ENCODE results near the gene AGTRAP. TPM values are rescaled to one million over a fixed set of nuclear protein-coding genes. Genes with fewer than 3 reads are reported as not detected.

AGTRAP gene
- total RNA-seq, 1 donor from 2014 or later = 38.6 TPM

GRCh38 chr1:11708554-11709350, 27.2 kb upstream of the AGTRAP start:
- no peak for DNase-seq (ENCODE audit: extremely low spot score, unreplicated experiment)
- no peak overlapping the region for H3K4me3 Mint-ChIP-seq
- peaks cover 7% of the 10 kb centered on the region for H3K27me3 Mint-ChIP-seq
- H3K36me3 Mint-ChIP-seq = no peaks in the 10 kb centered on the region
- H3K27ac Mint-ChIP-seq = no peak overlapping the region
- TF ChIP-seq CTCF (conservative IDR thresholded peaks at IDR 0.05) = no peak
- no peaks in the 10 kb centered on the region for H3K9me3 Mint-ChIP-seq
- peaks cover 14% of the 10 kb centered on the region for H3K4me1 Mint-ChIP-seq (ENCODE audit: unreplicated experiment)

- H3K9me3 Mint-ChIP-seq = no peaks in the 10 kb centered on the region
Observed at GRCh38 chr1:11711490-11711889, 24.4 kb upstream of the AGTRAP start.

GRCh38 chr1:11712285-11712684, 23.7 kb upstream of the AGTRAP start:
- H3K4me1 Mint-ChIP-seq (ENCODE audit: unreplicated experiment) = peaks cover 4% of the 10 kb centered on the region
- no peak overlapping the region for H3K27ac Mint-ChIP-seq
- no peak for TF ChIP-seq CTCF (conservative IDR thresholded peaks at IDR 0.05)
- H3K4me3 Mint-ChIP-seq = no peak overlapping the region
- H3K9me3 Mint-ChIP-seq = no peaks in the 10 kb centered on the region
- H3K27me3 Mint-ChIP-seq = no peaks in the 10 kb centered on the region
- no peaks in the 10 kb centered on the region for H3K36me3 Mint-ChIP-seq
- no peak for DNase-seq (ENCODE audit: extremely low spot score, unreplicated experiment)

More at GRCh38 chr1:11711490-11711889, 24.4 kb upstream of the AGTRAP start:
- Mint-ChIP-seq H3K4me1 (ENCODE audit: unreplicated experiment) (peaks cover 4% of the 10 kb centered on the region), H3K27ac (no peak overlapping the region), H3K4me3 (no peak overlapping the region), H3K27me3 (no peaks in the 10 kb centered on the region), H3K36me3 (no peaks in the 10 kb centered on the region)
- TF ChIP-seq CTCF (conservative IDR thresholded peaks at IDR 0.05) = no peak
- no peak for DNase-seq (ENCODE audit: extremely low spot score, unreplicated experiment)

GRCh38 chr1:11713095-11713494, 22.8 kb upstream of the AGTRAP start:
- Mint-ChIP-seq H3K4me1 (ENCODE audit: unreplicated experiment) (no peaks in the 10 kb centered on the region), H3K27ac (no peak overlapping the region), H3K4me3 (no peak overlapping the region), H3K27me3 (no peaks in the 10 kb centered on the region), H3K36me3 (no peaks in the 10 kb centered on the region), H3K9me3 (no peaks in the 10 kb centered on the region)
- no peak for TF ChIP-seq CTCF (conservative IDR thresholded peaks at IDR 0.05)
- no peak for DNase-seq (ENCODE audit: extremely low spot score, unreplicated experiment)

GRCh38 chr1:11714831-11715575, 20.9 kb upstream of the AGTRAP start:
- Mint-ChIP-seq H3K36me3 (no peaks in the 10 kb centered on the region), H3K27ac (no peak overlapping the region), H3K4me1 (ENCODE audit: unreplicated experiment) (no peaks in the 10 kb centered on the region), H3K4me3 (no peak overlapping the region), H3K9me3 (no peaks in the 10 kb centered on the region), H3K27me3 (peaks cover 4% of the 10 kb centered on the region)
- no peak for DNase-seq (ENCODE audit: extremely low spot score, unreplicated experiment)
- no peak for TF ChIP-seq CTCF (conservative IDR thresholded peaks at IDR 0.05)

All from type B pancreatic cell (in vitro differentiated cells).